Activated CD4-positive, alpha-beta T cell treated with anti-CD3 and anti-CD28 coated beads for 36 hours (primary cell): ENCODE results near the gene MED15. TPM values are rescaled to one million over a fixed set of nuclear protein-coding genes. Genes with fewer than 3 reads are reported as not detected.
A peak's percentile ranks its signal among the peaks of the same experiment; 100 is the strongest.
"Not testable (repeated sequence)": the region's sequence is repeated elsewhere in the genome, so short reads cannot be mapped to it uniquely, and the experiment has no call there.

Experiments
- ATAC-seq: fragments of 200-7000 bp; cut with Tn5 transposase; one replicate; pipeline ENCODE4 v1.10.0; 2021; ENCODE audit warnings: mild to moderate bottlenecking, moderate library complexity
- CTCF ChIA-PET: fragments of 350-600 bp; sonication (Branson Sonifier 250); formaldehyde crosslinking; loops from one replicate; lab custom pipeline; 2021; ENCODE audit warnings: antibody characterized with exemption; lab: Charles Lee
- POLR2A ChIA-PET: fragments of 350-600 bp; sonication (Branson Sonifier 250); formaldehyde crosslinking; loops from one replicate; lab custom pipeline; 2021; ENCODE audit warnings: antibody characterized with exemption, inconsistent platforms; lab: Charles Lee
- DNase-seq: peaks from one replicate; pipeline ENCODE4 v3.0.0-alpha.2; 2020
- H3K27ac Mint-ChIP-seq: one replicate; pipeline ENCODE4 v1.8.0; 2021; ENCODE audit warnings: mixed read lengths
- H3K27me3 Mint-ChIP-seq: one replicate; pipeline ENCODE4 v1.8.0; 2021; ENCODE audit warnings: mixed read lengths
- H3K36me3 Mint-ChIP-seq: one replicate; pipeline ENCODE4 v1.8.0; 2021; ENCODE audit warnings: low read depth, mixed read lengths
- H3K4me1 Mint-ChIP-seq: one replicate; pipeline ENCODE4 v1.8.0; 2021; ENCODE audit warnings: mixed read lengths
- H3K4me3 Mint-ChIP-seq: one replicate; pipeline ENCODE4 v1.8.0; 2021; ENCODE audit warnings: mild to moderate bottlenecking, moderate library complexity, mixed read lengths
- H3K9me3 Mint-ChIP-seq: one replicate; pipeline ENCODE4 v1.8.0; 2021; ENCODE audit warnings: low read depth, mixed read lengths
- intact Hi-C, 2 experiments: fragments of 100-400 bp; cut with DNase I in 1 of 2; cut with micrococcal nuclease in 1 of 2; formaldehyde crosslinking; loops; one replicate each; pipeline versions ENCODE4 v1.14.2 to v1.15.1; 2022 to 2024; cut with DNase I, micrococcal nuclease
- total RNA-seq, 2 experiments: library from RNA; stranded (reverse); gene quantifications; one replicate each; pipeline ENCODE4 v1.2.3, GENCODE V29; 2021

Gene MED15
- total RNA-seq, 2 experiments from 2014 or later, result 84.4 to 107 TPM

DNA sequence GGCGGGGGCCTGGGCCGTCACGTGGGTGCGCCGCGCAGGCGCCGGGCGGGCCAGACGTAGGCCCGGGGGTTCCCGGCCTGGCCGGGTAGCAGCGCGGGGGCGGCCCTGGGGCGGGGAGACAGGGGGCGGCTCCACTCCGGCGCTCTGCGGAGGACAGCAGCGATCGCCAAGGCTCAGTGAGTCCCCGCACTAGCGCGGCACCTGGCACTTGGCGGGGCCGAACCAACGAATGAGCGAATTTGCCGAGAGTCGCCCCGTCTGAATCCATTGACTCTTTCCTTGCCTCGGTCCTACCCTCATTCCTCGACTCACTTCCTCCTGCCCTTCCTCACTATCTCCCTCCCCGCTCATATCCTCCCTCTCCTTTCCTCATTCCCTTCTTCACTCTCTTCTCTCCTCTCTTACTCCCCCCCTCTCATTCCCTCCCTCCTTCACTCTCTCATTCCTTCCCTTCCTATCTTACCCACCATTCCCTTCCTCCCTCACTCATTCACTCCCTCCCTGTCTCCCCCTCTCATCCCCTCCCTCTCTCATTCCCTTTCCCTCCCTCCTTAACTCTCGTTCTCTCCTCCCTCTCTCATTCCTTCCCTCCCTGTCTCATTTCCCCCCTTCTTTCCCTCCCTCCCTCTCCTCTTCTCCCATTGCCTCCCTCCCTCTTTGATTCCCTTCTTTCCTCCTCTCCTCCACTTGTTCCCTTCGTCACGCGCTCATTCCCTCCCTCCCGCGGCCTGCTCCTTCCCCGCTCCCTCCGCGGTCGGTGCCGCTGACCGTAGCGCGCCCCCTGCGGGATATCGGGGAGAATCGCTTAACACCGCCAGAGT is 11.3 kb upstream of the MED15 start:
- peak; percentile 96 for DNase-seq
- peak overlapping the region; percentile 70 for H3K27ac Mint-ChIP-seq
- H3K27me3 Mint-ChIP-seq, result no peaks in the 10 kb centered on the region
- H3K36me3 Mint-ChIP-seq, result peaks cover 2% of the 10 kb centered on the region
- peak; percentile 95 for ATAC-seq
- CTCF ChIA-PET, result interaction anchor here (1.0 kb wide), 1 partner anchor 55 kb away, joined by 3 read pairs; no protein-coding TSS in a partner anchor
- no peaks in the 10 kb centered on the region for H3K9me3 Mint-ChIP-seq
- peaks cover 29% of the 10 kb centered on the region for H3K4me1 Mint-ChIP-seq
- peak overlapping the region; percentile 76 for H3K4me3 Mint-ChIP-seq
- intact Hi-C loops, result loop anchor here (1.0 to 10.0 kb wide), 12 partner anchors 11 to 641 kb away; partner anchors contain the start of genes MED15 (in 2 of the 2), DGCR6L (in 1 of the 2), GNB1L (in 1 of the 2) and PI4KA (in 1 of the 2)
- POLR2A ChIA-PET, result no interaction called here

DNA sequence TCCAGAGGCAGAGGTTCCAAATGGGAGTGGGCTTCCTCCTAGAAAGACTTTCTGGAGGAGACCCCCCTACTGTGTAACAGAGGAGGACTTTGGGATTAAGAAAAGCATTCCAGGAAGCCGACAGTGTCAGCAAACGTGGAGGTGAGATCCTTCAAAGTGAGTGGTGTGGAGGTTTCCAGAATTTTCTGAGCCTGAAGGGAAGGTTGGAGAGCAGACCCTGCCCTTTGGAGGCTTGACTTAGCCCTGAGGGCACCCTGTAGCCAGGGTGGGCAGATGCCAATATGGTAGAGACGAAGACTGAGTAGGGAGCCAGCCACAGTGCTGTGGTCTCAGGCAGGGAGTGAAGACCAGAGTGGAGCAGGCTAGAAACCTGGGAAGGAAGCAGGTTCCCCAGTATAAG is 10.0 kb upstream of the MED15 start:
- ATAC-seq (no peak), DNase-seq (no peak)
- POLR2A ChIA-PET, result no interaction called here
- CTCF ChIA-PET, result interaction anchor here (0.9 kb wide), 1 partner anchor 9 kb away, joined by 4 read pairs; no protein-coding TSS in a partner anchor
- no peak overlapping the region for H3K27ac Mint-ChIP-seq
- H3K4me3 Mint-ChIP-seq, result no peak overlapping the region
- no peaks in the 10 kb centered on the region for H3K9me3 Mint-ChIP-seq
- no peaks in the 10 kb centered on the region for H3K27me3 Mint-ChIP-seq
- peaks cover 3% of the 10 kb centered on the region for H3K36me3 Mint-ChIP-seq
- intact Hi-C loops, result loop anchor here in 1 of 2 experiments (2.0 to 10.0 kb wide), 2 partner anchors 341 to 643 kb away; partner anchors contain the start of genes GNB1L and RTL10
- peaks cover 18% of the 10 kb centered on the region for H3K4me1 Mint-ChIP-seq

DNA sequence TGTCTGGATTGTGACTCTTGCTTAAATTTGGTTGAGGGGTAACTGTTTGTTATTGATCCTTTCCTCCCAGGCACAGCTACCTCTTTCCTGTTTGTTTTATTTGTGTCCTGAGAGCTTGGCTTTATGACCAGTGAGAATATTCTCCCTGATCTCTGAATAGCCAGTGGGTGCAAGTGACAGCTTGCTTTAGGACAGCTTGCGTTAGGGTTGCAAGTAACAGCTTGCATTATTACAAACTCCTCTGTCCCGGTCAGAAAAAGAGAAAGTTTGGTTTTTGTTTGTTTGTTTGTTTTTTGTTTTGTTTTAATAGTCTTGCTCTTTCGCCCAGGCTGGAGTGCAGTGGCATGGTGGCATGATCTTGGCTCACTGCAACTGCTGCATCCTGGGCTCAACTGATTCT is 8.5 kb upstream of the MED15 start:
- H3K4me1 Mint-ChIP-seq, result peaks cover 13% of the 10 kb centered on the region
- no peaks in the 10 kb centered on the region for H3K27me3 Mint-ChIP-seq
- no peak overlapping the region for H3K4me3 Mint-ChIP-seq
- no peak overlapping the region for H3K27ac Mint-ChIP-seq
- ATAC-seq, result no peak
- intact Hi-C loops, result loop anchor here in 1 of 2 experiments (10.0 kb wide), 1 partner anchor 644 kb away; the partner anchor contains the start of genes GNB1L and RTL10
- ChIA-PET POLR2A (no interaction called here), CTCF (interaction anchor here (0.8 to 1.1 kb wide), 2 partner anchors 27 to 42 kb away, joined by 3 to 4 read pairs; no protein-coding TSS in a partner anchor)
- DNase-seq, result no peak
- H3K36me3 Mint-ChIP-seq, result peaks cover 2% of the 10 kb centered on the region
- H3K9me3 Mint-ChIP-seq, result no peaks in the 10 kb centered on the region

DNA sequence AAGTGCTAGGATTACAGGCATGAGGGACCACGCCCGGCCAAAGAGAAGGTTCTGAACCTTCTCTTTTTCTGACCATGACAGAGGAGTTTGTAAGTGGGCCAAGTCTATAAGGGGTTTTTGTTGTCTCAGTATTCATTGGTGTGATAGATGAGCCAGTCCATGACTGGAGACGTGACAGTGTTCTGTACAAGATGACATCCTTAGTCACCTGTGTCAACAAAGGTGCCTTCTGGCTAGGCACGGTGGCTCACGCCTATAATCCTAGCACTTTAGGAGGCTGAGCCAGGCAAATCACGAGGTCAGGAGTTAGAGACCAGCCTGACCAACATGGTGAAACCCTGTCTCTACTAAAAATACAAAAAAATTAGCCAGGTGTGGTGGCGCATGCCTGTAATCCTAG is 7.6 kb upstream of the MED15 start:
- peaks cover 5% of the 10 kb centered on the region for H3K4me1 Mint-ChIP-seq
- intact Hi-C loops, result loop anchor here in 1 of 2 experiments (10.0 kb wide), 1 partner anchor 645 kb away; the partner anchor contains the start of genes GNB1L and RTL10
- no peaks in the 10 kb centered on the region for H3K27me3 Mint-ChIP-seq
- no peaks in the 10 kb centered on the region for H3K9me3 Mint-ChIP-seq
- ATAC-seq, result no peak
- H3K36me3 Mint-ChIP-seq, result peaks cover 2% of the 10 kb centered on the region
- no peak overlapping the region for H3K27ac Mint-ChIP-seq
- no peak for DNase-seq
- ChIA-PET POLR2A (interaction anchor here (0.7 kb wide), 1 partner anchor 212 kb away, joined by 3 read pairs; no protein-coding TSS in a partner anchor), CTCF (no interaction called here)
- H3K4me3 Mint-ChIP-seq, result no peak overlapping the region

DNA sequence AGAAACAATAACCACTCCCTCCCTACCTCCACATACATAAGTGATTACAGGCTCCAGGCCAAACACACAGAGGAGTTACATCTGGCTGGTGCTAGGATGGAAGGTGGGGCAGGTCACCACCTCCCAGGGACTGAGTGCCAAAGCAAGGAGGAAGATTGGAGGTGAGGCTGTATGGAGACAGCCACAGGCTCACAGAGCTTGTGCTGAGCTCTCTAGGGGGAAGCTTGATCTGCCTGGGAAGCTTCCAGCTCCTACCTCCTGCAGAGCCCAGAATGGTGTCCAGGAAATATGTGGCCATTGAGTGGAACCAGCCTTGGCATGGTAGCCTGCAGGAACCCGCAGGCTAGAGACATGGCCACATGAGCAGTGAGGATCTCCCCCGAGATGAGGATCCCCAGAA is 3.6 kb upstream of the MED15 start:
- intact Hi-C loops, result no loop called here
- POLR2A ChIA-PET, result no interaction called here

DNA sequence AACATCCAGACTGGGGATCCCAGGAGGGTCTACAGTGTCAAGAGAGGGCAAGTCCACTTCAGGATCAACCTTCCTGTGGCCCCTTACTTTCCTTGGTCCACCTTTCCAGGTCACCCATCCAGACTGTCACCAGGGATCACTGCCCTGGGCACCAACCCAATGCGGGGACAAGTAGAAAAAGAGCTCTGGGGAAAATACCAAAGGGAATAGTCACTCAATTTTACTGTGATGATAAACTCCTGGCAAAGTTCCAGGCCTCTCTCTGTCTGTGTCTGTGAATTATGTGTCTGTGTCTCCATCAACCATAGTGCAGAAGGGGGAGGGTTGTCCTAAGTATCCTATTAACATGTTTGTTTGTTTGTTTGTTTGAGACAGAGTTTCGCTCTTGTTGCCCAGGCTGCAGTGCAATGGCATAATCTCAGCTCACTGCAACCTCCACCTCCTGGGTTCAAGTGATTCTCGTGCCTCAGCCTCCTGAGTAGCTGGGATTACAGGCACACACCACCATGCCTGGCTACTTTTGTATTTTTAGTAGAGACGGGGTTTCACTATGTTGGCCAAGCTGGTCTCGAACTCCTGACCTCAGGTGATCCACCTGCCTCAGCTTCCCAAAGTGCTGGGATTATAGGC is 3.0 kb upstream of the MED15 start:
- H3K9me3 Mint-ChIP-seq, ATAC-seq, intact Hi-C loops, POLR2A ChIA-PET, H3K4me3 Mint-ChIP-seq, H3K27me3 Mint-ChIP-seq, DNase-seq, CTCF ChIA-PET, H3K27ac Mint-ChIP-seq: not testable (repeated sequence)
- Mint-ChIP-seq H3K36me3 (peaks cover 17% of the 10 kb centered on the region), H3K4me1 (peaks cover 20% of the 10 kb centered on the region)

More for the DNA sequence above, 3.6 kb upstream of the MED15 start:
- H3K27me3 Mint-ChIP-seq, result no peaks in the 10 kb centered on the region
- H3K36me3 Mint-ChIP-seq, result peaks cover 11% of the 10 kb centered on the region
- CTCF ChIA-PET, result no interaction called here
- no peaks in the 10 kb centered on the region for H3K9me3 Mint-ChIP-seq
- ATAC-seq (no peak), DNase-seq (no peak)
- peaks cover 14% of the 10 kb centered on the region for H3K4me1 Mint-ChIP-seq
- no peak overlapping the region for H3K27ac Mint-ChIP-seq
- no peak overlapping the region for H3K4me3 Mint-ChIP-seq

DNA sequence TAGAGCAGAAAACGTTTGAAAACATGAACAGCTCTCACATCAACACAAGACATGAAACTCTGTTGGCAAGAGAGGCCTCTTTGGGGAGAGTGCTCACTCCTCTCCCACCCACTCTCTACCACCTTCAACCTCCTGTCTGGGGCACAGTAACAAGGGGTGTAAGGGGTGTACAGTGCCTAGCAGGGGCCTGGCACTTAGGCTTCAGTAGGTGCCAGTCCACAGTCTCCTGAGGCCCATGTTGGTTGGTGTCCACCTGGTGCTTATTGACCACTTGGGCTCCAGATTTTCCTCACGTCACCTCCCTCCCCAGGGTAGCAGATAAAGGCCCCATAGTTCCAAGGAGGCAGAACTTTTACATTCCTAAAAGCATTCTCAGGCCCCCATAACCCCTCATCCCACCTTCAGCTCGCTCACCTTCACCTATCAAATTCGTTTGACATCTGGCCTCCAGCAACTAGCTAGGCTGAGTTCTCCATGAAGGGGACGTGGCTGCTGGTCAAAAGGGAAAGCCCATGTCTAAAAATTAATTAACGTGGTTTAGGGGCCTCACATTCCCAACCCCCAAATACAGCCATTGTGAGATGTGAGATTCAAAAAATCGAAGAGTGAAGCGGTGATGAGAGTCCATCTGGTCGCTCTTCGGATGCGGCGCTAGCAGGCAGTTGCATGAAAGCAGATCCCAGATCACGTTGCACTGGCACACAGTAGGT is 712 bp upstream of the MED15 start:
- ChIA-PET POLR2A (interaction anchor here (1.3 to 1.8 kb wide), 3 partner anchors 17 to 45 kb away, joined by 4 to 14 read pairs (median 8); no protein-coding TSS in a partner anchor), CTCF (interaction anchor here (1.0 to 5.2 kb wide), 7 partner anchors 10 to 88 kb away, joined by 3 to 30 read pairs (median 6); no protein-coding TSS in a partner anchor)
- H3K36me3 Mint-ChIP-seq, result peaks cover 23% of the 10 kb centered on the region
- no peaks in the 10 kb centered on the region for H3K9me3 Mint-ChIP-seq
- ATAC-seq, result no peak
- intact Hi-C loops, result loop anchor here (1.0 to 5.0 kb wide), 12 partner anchors 10 to 614 kb away; partner anchors contain the start of genes CRKL (in 1 of the 2), PI4KA (in 1 of the 2), THAP7 (in 1 of the 2) and TRMT2A (in 1 of the 2)
- H3K27ac Mint-ChIP-seq, result peak overlapping the region; percentile 96
- no peak for DNase-seq
- no peaks in the 10 kb centered on the region for H3K27me3 Mint-ChIP-seq
- H3K4me3 Mint-ChIP-seq, result peak overlapping the region; percentile 85
- peaks cover 43% of the 10 kb centered on the region for H3K4me1 Mint-ChIP-seq

DNA sequence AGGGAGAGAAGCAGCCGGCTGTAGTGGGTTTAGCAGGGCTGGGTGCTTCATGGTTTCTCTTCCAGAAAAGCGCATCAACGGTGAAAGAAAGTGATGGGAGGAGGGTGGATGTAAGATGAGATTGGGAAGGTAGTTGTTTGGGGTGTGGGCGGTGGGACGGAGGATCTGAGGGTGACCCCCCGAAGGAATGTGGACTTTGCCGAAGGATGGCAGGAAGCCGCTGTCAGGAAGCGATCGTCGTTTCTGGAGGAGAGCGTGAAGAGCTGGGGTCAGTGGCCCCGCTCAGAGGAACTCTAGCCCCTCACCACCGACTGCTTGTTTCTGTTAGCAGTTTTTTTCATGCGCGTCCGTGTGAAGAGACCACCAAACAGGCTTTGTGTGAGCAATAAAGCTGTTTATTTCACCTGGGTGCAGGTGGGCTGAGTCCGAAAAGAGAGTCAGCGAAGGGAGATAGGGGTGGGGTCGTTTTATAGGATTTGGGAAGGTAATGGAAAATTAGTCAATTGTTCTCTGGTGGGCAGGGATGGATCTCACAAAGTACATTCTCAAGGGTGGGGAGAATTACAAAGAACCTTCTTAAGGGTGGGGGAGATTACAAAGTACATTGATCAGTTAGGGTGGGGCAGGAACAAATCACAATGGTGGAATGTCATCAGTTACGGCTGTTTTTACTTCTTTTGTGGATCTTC is 801 bp downstream of the MED15 start:
- ATAC-seq, DNase-seq, H3K27me3 Mint-ChIP-seq, H3K9me3 Mint-ChIP-seq: not testable (repeated sequence)
- H3K4me3 Mint-ChIP-seq, result peak overlapping the region; percentile 85
- ChIA-PET POLR2A (interaction anchor here (0.6 to 1.8 kb wide), 11 partner anchors 14 to 390 kb away, joined by 3 to 14 read pairs (median 5); partner anchors contain the start of gene DGCR6L), CTCF (interaction anchor here (1.0 to 5.2 kb wide), 9 partner anchors 25 to 90 kb away, joined by 3 to 30 read pairs (median 6); no protein-coding TSS in a partner anchor)
- peaks cover 29% of the 10 kb centered on the region for H3K36me3 Mint-ChIP-seq
- intact Hi-C loops, result loop anchor here (1.0 to 5.0 kb wide), 9 partner anchors 15 to 616 kb away; partner anchors contain the start of genes CRKL (in 1 of the 2) and THAP7 (in 1 of the 2)
- peaks cover 50% of the 10 kb centered on the region for H3K4me1 Mint-ChIP-seq
- H3K27ac Mint-ChIP-seq, result peak overlapping the region; percentile 96

DNA sequence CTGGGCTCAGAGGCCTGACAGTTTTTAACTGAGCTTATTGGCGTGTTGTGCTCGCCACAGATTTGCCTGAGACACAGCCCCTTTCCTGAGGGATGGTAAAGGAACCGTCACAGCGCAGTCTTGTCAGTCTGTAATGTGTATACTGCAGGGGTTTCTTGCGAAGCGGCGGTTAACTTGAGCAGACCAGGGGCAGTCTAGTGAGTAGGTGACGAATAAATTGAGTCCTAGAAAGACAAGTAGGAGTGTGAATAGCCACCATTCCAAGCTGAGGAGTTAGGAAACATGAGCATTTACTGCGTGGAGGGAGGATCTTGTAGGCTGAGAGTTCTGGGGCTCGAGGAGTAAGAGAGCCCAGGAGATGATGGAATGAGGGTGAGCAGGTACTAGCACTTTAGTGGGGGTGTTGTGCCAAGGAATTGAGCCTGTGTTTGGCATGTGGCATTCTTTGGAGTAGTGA is 1.4 kb downstream of the MED15 start:
- Mint-ChIP-seq H3K27ac (peak overlapping the region; percentile 96), H3K27me3 (no peaks in the 10 kb centered on the region), H3K36me3 (peaks cover 31% of the 10 kb centered on the region), H3K9me3 (no peaks in the 10 kb centered on the region), H3K4me1 (peaks cover 54% of the 10 kb centered on the region), H3K4me3 (peak overlapping the region; percentile 85)
- CTCF ChIA-PET, result interaction anchor here (1.3 to 5.2 kb wide), 6 partner anchors 19 to 90 kb away, joined by 5 to 30 read pairs (median 6); no protein-coding TSS in a partner anchor
- intact Hi-C loops, result loop anchor here (1.0 to 5.0 kb wide), 9 partner anchors 14 to 617 kb away; partner anchors contain the start of genes CRKL (in 1 of the 2) and THAP7 (in 1 of the 2)
- ATAC-seq, result no peak
- DNase-seq, result peak; percentile 33
- POLR2A ChIA-PET, result interaction anchor here (0.6 to 1.8 kb wide), 10 partner anchors 14 to 391 kb away, joined by 3 to 14 read pairs (median 5); partner anchors contain the start of gene DGCR6L
